HG03342 (cell line): ENCODE results near the gene TOP3A.

Experiments used
- ATAC-seq: cut with Tn5 transposase; IDR thresholded peaks from one replicate; pipeline ENCODE4 v1.9.1; 2021; ENCODE audit warnings: mild to moderate bottlenecking, moderate library complexity; ENCODE audit not compliant: unreplicated experiment

The TOP3A gene

GRCh38 chr17:18253947-18254821, 60.6 kb downstream of the TOP3A start:
- ATAC-seq = no peak

GRCh38 chr17:18253187-18253884, 61.5 kb downstream of the TOP3A start:
- no peak for ATAC-seq

GRCh38 chr17:18252160-18252559, 62.6 kb downstream of the TOP3A start:
- ATAC-seq = no peak

- no peak for ATAC-seq
Measured at GRCh38 chr17:18251204-18251603, 63.6 kb downstream of the TOP3A start.

GRCh38 chr17:18250708-18251107, 64.1 kb downstream of the TOP3A start:
- ATAC-seq = no peak

- no peak for ATAC-seq
Measured at GRCh38 chr17:18250259-18250658, 64.5 kb downstream of the TOP3A start.

- no peak for ATAC-seq
Measured at GRCh38 chr17:18248811-18249210, 66.0 kb downstream of the TOP3A start.

GRCh38 chr17:18248300-18248731, 66.5 kb downstream of the TOP3A start:
- ATAC-seq = no peak

- ATAC-seq = no peak
Measured at GRCh38 chr17:18247613-18248001, 67.2 kb downstream of the TOP3A start.

- ATAC-seq = no peak
Measured at GRCh38 chr17:18246880-18247612, 67.7 kb downstream of the TOP3A start.

- ATAC-seq = no peak
Measured at GRCh38 chr17:18246109-18246725, 68.6 kb downstream of the TOP3A start.

GRCh38 chr17:18245038-18245776, 69.6 kb downstream of the TOP3A start:
- ATAC-seq = no peak

GRCh38 chr17:18241229-18241871, 73.4 kb downstream of the TOP3A start:
- no peak for ATAC-seq

GRCh38 chr17:18240449-18240848, 74.3 kb downstream of the TOP3A start:
- no peak for ATAC-seq

GRCh38 chr17:18238299-18238698, 76.5 kb downstream of the TOP3A start:
- no peak for ATAC-seq

- ATAC-seq = no peak
Measured at GRCh38 chr17:18237461-18237860, 77.3 kb downstream of the TOP3A start.

- no peak for ATAC-seq
Measured at GRCh38 chr17:18236494-18236893, 78.3 kb downstream of the TOP3A start.

- ATAC-seq = no peak
Measured at GRCh38 chr17:18235743-18236256, 79.0 kb downstream of the TOP3A start.

GRCh38 chr17:18234853-18235380, 79.9 kb downstream of the TOP3A start:
- ATAC-seq = no peak
